Activated CD4-positive, alpha-beta T cell treated with anti-CD3 and anti-CD28 coated beads, Interleukin-2, Interleukin-6, amounts not matched to agents 100 ng/mL and 50 ng/mL, durations not matched to agents 16 hours and 8 hours (primary cell): ENCODE data around the gene PTCHD1.
A peak's percentile ranks its signal among the peaks of the same experiment; 100 is the strongest.

Experiments used
- DNase-seq: peaks from one replicate; pipeline ENCODE4 v3.0.0-alpha.2; 2020

The PTCHD1 gene

DNA sequence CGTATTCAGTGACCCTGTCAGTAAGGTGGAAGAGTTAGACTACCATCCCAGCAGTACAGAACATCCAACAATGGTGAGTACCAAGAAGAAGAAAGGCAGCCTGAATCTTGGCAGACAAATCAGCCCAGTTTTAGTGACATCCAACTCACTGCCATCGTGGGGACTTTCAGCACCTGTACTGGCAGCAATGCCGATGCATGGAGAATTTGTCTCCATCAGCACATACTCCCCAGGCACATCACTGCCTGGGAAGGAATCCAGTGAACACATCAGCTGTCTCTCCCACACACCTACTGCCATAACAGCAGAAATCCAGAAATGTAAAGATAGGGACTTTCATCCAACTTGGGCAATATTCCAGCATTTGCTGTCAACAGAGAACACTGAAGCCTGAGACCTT lies 29.8 kb downstream of the PTCHD1 start:
- DNase-seq, result no peak

DNA sequence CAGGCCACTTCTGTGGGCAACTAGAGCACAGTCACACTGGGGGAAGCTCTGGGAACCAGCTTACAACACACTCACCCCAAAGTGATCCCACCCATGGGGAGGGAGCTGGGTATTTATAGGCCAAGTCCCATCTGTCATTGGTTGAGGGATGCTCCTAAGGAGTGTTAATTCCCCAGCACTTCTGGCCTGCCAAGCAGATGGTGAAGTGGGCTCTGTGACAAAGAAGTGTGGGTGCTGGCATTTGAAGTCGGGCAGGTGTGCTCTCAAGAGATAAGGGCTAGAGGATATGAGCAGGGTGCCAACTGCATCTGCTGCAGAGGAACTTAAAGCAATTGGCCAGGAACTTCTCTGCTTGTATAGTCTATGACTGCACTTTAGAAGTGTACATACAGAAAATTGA lies 30.9 kb downstream of the PTCHD1 start:
- no peak for DNase-seq

DNA sequence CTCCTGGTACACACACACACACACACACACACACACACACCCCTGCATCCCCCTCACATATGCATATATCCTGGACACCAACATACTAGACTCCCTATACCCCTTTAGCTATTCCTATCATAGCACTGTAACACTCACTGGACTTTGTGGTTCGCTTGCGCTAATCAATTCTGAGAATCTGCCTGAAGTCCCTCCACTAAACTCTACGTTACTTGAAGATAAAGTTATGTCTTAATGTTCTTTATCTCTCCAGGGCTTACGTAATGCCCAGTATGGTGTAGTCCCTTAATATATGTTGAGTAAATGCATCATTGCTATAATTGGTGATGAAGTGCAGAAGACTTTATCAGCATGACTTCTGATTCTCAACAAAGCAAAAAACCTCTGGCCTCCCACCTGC lies 32.3 kb downstream of the PTCHD1 start:
- DNase-seq, result no peak

DNA sequence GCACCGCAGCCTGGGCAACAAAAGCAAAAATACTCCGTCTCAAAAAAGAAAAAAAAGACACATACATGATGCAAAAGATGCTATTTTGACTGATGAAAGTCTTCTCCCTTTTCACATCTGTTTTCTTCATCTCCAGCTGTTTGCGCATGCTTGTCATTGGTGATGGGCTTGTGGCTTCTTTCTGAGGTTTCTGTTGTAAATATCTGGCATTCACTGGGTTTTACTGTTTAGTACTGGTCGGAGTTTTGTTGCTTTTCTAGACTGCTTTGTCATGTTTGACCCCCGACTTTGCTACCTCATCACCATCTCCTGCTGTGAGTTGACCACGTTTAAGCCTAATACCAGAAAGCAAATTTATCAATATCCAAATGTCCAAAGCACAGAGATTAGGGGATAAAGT lies 34.4 kb downstream of the PTCHD1 start:
- no peak for DNase-seq

DNA sequence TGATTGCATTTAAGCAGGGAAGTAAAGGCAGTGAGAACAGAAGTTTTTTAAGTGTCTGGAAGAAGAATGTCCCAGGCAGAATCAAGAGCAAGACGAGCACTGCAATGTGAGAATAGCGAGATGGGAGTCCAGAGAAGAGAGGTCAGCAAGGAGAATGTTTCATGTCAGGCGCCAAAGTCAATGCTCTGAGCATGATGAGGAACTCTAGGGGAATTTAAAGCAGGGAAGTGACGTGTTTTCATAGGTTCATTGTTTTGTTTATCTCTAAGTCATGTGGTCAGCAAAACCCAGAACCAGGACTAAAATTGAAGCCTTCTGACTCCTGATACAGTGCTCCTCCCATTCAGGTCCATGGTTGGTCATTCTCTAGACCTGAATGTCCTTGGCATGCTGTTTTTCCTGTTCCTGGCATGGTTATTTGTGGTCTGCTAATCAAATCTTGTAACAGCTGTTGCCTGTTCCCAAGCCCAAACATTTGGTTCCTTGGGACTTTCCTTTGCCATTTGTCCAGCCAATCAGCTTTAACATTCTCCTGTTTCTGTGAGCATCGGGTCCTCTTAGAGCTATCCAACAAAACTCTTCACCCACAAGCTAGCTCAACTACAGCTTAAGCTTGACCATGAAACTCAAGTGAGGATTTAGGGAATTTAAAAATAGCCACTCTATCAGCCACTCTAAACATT lies 37.7 kb downstream of the PTCHD1 start:
- no peak for DNase-seq

DNA sequence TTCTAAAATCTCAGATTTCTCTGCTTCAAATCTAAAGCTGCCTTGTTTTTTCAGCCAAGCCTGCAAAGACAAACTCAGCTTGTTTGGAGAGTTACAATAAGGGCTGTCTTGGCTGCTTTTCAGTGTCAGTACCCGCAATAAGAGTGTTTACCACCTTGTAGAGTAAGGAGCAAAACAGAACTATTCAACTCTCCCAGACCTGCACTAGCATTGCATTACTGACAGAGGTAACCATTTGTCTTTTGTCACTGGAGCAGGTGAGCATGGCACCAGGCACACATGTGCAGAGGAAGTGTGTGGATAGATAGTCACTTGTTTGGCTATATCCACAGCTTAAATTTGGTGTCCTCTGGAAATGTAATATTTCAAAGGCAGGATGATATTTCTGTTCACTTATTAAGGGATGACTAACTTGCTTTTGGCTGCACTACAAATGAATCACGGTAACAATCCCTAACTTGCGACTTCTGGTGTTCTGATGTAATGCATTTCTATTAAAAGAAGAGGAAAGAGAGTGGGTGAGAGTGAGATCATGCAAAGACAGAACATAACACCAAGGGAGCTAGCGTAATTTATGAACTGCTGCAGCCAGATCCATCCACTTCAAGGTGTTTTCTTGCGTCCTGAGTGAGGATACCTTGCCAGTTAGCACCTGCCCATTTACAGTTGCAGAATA lies 38.6 kb downstream of the PTCHD1 start:
- no peak for DNase-seq

DNA sequence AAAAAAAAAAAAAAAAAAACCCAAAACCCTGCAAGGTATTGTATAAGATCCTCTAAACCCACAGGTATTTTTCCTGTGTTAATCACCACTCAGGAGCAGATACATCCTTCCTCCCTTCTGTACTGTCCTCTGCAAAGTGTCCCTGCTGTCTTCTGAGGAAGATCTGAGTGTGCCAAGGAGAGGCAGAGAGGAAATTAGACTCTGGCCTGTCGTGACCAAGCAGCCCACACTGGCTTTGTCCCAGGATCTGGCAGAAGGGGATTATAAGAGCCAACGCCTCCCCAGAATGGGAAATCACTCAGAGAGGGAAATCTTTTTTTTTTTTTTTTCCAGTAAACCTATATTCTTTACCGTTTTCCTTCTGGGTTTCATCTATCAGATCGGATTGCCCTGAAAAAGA lies 39.6 kb downstream of the PTCHD1 start:
- DNase-seq, result no peak

DNA sequence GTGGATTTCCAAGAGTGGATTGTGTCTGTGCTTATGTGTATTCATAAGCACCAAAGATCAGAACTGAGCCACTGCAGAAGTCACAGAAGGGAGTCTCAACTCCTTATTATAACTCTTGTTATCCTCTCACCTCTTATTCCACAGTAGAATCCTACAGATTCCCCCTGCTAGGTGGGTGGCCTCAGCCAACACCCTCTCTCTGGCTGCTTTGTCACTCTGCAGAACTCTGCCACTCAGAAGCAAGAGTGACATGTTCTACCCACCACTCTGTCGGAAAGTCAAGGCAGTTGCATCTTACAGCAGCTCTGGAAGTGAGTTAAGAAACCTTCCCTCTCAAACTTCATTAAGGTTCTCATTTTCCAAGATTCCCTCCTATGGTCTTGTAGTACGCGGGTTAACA lies 41.9 kb downstream of the PTCHD1 start:
- DNase-seq, result no peak

DNA sequence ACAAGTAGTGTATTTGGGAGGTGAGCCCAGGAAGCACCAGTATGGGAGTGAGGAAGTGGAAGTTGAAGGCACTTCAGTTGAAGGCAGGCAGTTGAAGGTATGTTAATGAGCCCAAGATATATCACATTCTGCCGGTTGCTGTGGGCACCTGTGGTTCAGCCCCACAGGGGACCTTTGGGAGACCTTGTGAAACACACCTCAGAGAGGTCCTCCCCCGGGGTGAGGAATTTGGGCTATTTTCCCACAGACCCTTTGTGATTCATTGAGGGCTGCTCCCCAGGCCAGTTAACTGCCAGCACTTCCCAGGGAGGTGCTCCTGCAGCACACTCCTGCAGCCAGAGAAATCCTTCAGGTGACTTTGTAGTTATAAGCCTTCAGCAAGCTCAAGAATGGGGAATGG lies 45.9 kb downstream of the PTCHD1 start:
- no peak for DNase-seq

DNA sequence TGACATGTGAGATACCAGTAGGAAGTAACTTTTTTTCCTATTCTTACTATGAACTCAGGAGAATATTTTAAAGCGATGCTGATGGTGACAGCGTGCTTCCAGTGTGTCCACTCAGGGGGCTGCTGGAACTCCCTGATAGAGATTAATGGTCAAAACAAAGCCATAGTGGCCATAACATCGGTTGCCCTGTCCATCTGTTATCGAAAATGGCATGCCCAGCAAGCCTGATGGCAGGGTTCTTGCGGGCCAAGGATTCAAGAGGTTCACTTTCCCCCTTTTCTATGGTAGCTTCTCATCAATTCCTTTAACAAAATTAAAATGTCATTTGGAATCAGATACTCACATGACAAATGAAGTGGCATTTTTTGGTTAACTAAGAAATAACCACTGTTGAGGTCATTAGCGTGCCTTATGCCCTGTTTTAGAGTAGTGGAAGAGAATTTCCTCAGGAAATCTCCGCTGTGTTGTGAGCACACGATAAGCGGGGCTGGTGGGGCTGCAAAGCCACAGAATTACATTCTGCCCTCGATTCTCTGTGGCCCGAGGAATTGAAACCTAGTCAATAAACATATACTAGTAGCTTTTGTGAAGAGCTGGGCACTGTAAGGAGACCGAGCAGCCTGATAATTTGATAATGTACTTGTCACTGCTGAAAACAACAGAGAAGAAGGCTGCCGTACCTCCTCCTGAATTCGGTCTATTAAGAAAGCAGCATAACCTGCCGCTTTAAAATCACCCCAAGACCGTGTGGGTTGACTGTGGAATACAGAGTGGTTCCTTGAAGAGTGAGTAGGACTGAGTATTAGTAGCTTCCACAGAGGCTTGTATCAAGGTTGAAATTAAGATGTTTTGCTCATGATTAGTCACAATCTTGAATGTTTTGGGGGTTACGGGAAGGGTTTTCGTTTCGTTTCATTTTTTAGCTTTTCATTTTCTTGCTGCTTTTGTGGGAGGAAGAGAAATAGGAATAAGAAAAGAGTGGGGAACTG lies 46.7 kb downstream of the PTCHD1 start:
- no peak for DNase-seq

DNA sequence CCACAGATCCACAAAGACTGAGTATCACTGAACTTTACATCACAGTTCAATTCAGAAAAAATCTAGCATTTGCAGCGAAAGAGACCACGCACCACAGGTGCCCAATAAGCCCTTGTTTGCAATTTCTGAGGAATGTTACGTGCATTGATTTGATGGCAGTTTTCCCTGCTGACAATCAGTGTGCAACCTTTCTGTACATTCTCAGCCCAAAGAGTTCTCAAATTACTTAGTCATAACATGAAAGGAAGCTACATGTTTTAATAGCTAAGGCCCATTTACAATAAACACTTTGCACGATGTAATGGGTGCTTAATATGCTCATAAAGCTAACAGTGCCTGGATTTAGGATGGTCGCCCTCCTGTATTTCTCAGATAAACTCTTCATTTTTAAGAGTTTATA lies 47.9 kb downstream of the PTCHD1 start:
- no peak for DNase-seq

DNA sequence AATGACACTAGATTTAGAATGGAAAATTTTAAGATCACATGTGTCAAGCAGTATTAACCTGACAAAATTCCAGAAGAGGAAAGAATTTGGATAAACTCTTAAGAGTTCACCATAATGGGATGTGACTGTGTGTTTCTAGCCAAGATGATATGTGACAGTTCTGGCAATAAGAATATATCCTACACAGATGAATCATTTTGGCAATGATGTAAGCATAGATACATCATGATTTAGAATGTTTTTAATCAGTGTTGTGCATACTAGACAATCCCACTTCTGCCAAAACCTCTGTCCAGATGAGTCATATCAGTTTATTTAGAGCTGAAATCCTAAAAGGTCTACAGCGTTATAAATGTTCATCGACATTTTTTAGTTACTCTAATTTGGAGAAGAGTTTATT lies 48.8 kb downstream of the PTCHD1 start:
- peak; percentile 2 for DNase-seq

DNA sequence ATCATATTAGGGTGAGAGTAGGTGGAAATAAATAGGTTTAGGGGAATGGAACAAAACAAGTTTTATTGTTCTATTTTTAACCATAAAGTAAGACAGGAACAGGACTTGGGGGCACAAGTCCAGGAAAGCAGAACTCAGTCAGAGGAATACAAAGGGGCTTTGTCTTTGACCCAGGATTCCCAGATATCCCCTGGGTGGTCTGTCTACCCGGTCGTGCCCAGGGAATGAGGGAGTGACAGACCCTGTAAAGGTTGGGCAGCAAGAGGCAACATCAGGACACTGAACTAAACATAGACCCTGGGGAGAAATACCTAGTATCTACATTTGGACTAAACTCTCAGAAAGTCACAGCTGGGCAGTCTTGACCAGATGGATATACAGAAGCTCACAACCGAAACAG lies 50.6 kb downstream of the PTCHD1 start:
- no peak for DNase-seq

DNA sequence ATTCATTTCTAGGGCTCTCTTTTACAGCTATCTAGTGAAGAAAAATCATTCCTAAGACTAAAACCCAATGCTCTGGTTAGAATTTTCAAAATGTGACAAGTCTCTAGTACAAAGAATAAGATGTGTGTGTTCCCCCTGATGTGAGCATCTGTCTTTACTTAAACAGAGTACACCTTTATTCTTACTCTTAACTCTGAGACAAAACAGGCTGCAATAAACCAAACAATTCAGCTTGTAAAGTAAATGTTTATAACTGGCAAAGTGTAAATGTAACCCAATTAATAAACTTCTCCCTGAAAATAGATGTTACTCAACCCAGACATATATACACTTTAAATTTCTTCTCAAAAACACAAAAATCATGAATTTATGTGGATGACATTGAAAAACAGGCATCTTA lies 51.6 kb downstream of the PTCHD1 start:
- DNase-seq, result no peak

DNA sequence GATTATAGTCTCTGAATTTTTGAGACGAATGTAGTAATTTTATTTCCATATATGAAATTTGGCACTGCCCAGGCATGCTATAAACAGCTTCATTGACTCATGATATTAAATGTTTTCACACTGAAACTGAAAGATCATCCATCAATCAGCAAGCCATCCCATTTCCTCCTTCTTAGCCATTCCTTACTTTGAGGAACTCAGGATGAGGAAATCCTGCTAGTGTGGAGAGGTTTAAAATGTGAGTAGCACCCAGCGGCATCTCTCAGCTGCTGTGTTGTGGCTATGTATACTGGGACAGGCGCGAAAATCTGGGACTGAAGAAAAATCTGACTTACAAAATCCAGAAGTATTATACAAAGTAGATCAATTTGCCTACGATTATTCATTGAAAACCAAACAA lies 52.1 kb downstream of the PTCHD1 start:
- DNase-seq, result no peak

DNA sequence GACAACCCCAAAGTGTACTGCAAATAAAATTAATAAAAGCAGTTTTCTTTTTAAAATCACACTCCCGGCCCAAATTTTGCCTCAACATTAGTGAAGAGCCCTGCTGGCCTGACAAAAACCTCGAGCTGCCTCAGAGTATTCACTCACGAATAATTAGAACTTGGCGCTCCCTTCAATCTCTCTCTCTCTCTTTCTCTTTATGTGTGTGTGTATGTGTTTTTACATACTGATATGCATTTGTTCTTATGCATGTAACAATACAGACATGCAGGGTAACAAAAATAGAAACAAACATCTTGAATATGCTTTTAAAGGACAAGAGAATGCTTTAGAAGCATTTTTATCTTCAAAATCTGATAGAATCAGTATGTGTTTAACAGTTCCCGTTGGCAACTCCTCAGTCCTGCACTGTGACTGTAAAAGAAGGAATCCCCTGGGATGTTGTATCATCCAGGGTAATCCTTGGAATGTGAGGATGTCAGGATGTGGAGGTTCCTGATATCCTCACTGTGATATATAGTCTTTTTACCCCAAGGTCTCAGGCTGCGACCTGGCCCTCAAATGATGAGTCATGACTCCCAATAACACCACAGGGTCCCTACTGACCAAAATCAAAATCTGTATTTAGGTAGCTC lies 53.0 kb downstream of the PTCHD1 start:
- no peak for DNase-seq

DNA sequence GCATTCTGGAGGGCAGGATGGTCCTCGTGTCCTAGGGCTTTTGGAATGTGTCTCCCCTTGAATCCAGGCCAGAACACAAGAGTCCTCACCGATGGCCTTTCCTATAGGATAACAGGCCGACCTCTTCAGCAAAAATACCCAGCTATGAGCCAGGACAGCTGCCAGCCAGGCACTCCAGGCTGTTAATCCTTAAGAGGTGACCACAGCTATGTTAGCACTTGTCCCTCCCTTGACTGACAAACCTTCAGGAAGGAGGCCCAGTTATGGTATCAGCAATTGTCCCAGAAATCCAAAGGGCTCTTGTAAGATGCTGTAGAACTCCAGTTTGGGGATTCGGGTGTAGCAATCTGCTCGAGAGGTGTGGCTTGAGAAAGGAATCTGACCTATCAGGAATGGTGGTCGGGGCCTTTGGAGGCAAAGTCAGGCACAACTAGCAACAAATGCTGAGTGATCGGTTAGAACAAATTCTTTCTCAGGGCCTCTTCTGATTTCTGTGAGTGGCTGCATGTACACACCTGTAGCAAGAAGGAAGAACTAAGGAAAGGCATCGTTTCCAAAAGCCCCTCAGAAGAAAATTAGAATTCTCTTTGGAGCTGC lies 54.6 kb downstream of the PTCHD1 start:
- no peak for DNase-seq

DNA sequence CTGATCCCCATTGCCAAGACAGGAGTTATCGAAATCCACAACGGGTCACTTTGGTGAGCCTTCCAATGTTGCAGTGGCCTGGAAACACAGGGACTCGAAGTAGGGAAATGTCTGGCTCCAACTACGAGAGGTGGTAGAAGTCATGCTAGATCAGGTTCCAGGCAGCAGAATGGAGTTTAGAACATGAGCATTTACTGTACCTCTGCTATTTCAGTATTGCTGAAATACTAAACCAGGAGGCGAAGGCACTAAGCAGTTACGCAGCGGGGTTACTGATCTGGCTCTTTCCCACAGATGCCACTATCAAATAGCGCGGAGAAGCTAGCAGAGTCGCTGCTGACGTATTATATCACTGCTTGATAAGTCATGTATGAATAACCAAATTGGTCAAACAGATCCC lies 56.3 kb downstream of the PTCHD1 start:
- DNase-seq, result no peak

DNA sequence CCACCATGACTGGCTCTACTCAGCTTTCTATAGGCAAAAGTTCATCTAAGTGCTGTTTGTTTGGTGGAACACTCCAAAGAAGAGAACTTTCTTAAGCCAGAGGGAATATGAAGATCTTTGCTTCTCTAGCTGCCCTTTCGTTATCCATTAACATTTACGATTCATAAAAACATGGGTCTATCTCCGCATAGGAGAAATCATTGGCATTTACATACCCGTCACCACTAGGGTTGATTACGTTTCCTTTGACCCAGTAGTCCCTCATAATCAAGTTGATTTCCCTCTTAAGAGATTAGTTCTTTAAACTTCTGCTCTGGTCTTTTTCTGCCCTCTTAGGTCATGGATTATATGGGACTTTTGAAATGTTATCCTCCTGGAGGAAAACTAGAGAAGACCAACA lies 57.5 kb downstream of the PTCHD1 start:
- no peak for DNase-seq

DNA sequence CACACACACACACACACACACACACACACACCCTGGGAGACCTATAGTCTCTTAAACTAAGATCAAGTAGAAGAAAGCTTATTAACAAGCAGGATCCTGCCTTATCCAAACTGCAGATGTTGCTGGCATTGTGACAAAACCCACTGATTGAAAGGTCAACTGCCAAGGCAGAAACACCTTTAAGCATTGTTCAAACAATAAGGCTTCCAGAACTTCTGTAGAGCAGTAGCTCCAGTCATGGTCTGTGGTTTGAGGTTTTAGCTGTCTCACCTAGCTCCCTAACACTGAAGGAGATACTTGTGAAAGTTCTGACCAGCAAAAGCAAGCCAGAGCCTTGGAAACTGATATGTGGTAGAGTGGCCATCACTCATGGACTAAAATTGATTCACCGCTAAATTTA lies 59.8 kb downstream of the PTCHD1 start:
- no peak for DNase-seq

DNA sequence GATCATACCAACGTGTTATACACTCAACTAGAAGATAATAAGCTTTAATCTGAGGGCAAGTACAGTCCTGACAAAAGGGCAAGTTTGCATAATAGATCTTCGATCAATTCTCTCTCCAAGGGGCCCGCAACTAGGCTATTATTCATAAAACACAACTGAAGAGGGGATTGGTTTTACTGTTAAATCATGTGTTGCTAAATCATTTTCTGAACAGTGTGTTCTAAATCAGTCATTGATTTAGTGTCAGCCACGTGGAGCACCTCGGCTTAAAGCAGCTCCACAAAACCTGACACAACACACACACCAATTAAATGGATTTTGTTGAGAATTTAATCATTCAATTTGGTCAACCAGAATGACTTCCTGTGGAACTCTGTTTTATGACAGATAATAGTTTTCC lies 61.6 kb downstream of the PTCHD1 start:
- DNase-seq, result no peak

DNA sequence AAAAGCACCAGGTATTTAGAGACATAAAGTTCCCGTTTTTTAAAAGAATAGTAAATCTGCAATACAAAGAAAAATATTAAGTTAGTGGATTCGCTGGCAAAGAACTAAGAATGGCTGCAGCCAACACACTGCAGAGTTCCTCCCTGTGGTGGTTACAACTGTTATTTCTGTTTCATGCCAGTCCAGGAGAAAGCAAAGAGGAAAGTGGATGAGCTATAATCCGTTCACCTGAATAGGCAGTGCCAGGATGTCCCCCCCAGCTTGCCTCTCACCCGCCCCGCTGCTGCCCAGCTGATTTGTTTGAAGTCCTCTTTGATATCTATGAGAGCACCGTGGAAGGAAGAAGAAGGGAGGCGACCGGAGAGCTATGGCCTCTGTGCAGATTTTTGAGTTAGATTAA lies 63.9 kb downstream of the PTCHD1 start:
- no peak for DNase-seq

DNA sequence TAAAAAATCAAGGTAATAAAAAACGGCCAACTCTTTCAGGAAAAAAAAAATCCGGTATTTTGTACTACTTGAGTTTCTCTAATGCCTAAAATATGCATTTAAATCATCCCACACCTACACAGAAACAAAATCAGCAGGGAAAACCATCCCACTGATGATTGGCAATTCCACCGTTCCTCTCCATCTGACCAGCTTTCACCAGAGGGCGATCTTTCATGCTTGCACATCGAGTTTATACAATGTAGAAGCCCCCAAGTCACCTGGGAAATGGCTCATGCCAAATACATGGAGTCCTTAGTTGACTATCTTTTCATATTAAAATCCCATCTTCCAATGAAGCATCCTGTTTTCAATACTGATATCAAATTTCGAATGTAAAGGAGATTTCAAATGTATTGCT lies 69.2 kb downstream of the PTCHD1 start:
- DNase-seq, result no peak
